ENCODE results near the gene ADM.
A peak's percentile ranks its signal among the peaks of the same experiment; 100 is the strongest.

Gene ADM

DNA sequence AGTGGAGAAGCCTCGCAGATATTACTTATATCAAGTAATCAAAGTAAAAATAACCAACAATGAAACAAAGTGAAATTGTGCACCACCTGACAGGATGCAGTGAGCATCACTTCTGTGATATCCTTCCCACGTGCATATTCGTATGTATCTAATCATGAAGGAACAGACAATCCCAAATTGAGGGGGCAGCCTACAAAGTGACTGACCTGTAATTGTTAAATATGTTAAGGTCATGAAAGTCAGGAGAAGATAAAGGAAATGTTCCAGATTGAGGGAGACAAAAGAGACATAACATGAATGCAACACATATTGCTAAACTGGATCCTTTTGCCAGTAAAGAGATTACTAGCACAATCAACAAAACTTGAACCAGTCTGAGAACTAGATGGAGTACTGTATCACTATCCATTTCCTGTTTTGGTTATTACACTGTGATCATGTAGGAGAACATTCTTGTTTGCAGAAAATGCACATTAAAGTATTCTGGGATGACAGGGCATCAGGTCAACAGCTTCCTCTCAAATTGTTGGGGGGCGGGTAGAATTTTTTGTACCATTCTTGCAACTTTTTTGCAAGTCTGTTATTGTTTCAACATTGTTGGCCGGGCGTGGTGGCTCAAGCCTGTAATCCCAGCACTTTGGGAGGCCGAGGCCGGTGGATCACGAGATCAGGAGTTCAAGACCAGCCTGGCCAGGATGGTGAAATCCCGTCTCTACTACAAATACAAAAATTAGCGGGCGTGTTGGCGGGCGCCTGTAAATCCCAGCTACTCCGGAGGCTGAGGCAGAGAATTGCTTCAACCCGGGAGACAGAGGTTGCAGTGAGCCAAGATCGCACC, 12.9 kb upstream of the ADM start:
- TF ChIP-seq, protein P1, sequence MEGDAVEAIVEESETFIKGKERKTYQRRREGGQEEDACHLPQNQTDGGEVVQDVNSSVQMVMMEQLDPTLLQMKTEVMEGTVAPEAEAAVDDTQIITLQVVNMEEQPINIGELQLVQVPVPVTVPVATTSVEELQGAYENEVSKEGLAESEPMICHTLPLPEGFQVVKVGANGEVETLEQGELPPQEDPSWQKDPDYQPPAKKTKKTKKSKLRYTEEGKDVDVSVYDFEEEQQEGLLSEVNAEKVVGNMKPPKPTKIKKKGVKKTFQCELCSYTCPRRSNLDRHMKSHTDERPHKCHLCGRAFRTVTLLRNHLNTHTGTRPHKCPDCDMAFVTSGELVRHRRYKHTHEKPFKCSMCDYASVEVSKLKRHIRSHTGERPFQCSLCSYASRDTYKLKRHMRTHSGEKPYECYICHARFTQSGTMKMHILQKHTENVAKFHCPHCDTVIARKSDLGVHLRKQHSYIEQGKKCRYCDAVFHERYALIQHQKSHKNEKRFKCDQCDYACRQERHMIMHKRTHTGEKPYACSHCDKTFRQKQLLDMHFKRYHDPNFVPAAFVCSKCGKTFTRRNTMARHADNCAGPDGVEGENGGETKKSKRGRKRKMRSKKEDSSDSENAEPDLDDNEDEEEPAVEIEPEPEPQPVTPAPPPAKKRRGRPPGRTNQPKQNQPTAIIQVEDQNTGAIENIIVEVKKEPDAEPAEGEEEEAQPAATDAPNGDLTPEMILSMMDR (IDR thresholded peaks at IDR 0.05; ENCODE audit: borderline replicate concordance, insufficient read depth, low read depth, low read length) = no peak
- no peak overlapping the region for H3K4me3 ChIP-seq (ENCODE audit: low read depth, low read length)

DNA sequence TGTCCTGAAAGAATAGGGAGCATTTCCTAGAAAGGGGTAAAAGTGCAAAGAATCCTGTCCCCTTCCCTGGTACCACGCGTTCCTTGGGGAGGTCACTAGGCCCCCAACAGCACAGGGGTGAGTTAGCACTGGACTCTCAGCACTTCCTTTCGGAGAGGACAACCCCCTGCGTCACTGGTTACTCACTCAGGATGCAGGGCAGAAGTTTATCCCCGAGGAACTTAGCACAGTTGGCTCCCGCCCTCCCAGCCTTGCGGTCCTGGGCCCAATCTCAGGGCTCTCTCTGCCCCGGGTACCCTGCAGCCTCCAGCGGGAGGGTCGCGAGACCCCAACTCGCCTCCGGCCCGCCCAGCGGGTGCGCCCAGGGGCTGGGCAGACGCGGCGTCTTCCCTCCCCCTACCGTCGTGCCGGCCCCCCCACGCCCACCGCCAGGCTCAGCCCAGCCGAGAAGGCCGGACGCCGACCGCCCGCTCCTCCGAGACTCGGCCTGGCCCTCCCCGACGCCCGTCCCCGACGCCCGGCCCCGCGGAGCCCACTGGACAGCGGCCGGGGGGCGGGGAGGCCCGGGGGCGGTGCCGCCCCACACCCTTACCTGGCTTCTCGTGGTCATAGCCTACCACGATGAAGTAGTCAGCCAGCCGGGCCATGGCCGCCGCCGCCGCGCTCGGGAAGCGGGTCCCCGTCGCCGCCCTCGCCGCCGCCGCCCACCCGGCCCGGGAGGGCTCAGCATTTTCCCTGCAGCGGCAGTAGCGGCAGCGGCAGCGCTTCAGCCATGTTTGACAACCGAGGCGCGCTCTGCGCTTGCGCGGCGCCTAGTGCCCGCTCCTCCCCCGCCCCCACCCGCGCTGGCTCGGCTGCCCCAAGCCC, 11.2 kb upstream of the ADM start, which contains the start of gene SBF2:
TSS of gene SBF2 (minus strand) at position 797 of the 867 bp plus-strand sequence. CDS start at position 647, 150 bp downstream.
- TF ChIP-seq, protein P1 (IDR thresholded peaks at IDR 0.05; ENCODE audit: borderline replicate concordance, insufficient read depth, low read depth, low read length) = no peak

DNA sequence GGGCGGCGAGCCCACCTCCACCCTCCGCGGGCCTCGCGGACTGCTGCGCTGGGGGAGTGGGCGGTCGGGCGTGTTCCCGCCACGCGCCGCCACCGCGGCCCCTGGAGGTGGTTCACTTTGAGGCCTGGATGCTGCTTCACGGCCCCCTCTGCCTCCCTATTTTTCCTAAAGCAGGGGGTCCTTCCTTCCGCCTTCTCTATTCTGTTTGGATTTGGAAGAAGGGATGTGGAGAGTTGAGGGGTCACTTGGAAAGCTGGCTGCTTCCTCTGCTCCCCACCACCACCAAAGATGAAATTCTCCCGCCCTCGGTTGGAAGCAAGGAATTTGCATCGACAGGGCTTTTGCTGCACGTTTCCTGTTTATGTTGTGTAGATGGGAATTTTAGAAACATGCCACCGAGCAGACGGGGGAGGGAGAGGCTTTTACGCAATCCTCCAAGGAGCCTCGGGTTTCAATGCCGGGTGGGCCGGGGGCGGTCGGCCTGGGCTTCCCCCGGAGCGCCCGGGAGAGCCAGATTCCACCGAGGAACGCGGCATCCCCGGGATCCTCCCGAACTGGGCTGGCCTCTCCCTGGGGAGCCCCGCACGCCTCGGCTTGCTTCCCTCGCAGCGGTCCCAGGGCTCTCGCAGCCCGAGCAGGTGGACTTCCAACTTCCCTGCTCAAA, 10.5 kb upstream of the ADM start:
- H3K4me3 ChIP-seq (ENCODE audit: low read depth, low read length) = peak overlapping the region; percentile 61
- TF ChIP-seq, protein P1 (IDR thresholded peaks at IDR 0.05; ENCODE audit: borderline replicate concordance, insufficient read depth, low read depth, low read length) = no peak

More for the DNA sequence above, 11.2 kb upstream of the ADM start, which contains the start of gene SBF2:
- H3K4me3 ChIP-seq (ENCODE audit: low read depth, low read length) = peak within 1 kb of the TSS; percentile 61

DNA sequence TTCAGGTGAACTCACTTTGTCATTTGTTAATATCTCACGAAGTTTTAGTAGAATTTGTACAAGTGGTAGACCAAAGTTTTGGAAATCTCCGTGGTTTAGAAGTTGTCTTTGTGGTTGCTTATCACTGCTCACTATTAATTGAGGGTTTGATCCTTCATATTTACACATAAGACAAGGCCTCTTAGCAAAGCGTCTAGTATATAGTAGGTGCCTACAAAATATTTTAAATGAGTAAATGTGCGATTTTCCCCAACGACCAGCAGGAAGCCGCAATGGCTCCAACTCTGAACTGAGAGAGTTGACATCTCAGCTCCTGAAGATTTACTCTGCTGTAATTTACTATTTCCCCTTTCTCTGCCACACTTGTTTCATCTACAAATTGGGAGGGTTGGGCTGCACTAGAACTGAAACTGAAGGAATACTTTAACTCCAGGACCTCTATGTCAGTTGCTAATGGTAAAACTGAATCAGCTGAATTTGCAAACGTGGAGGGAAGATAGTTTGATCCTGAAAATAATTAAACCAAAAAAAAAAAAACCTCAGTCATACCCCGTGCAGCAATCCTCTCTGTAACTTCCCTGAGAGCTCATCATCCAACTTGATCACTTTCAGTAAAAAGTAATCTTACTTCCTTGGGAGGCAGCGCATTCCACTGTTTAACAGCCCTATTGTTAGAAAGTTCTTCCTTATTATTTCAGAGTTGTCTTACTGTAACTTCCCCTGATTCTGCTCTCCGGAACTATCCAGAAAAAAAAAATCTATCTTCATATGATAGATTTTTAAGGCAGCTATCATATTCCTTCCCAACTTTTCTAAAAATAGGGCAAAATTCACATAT, 9.6 kb upstream of the ADM start:
- TF ChIP-seq, protein P1 (IDR thresholded peaks at IDR 0.05; ENCODE audit: borderline replicate concordance, insufficient read depth, low read depth, low read length) = no peak
- H3K4me3 ChIP-seq (ENCODE audit: low read depth, low read length) = no peak overlapping the region

DNA sequence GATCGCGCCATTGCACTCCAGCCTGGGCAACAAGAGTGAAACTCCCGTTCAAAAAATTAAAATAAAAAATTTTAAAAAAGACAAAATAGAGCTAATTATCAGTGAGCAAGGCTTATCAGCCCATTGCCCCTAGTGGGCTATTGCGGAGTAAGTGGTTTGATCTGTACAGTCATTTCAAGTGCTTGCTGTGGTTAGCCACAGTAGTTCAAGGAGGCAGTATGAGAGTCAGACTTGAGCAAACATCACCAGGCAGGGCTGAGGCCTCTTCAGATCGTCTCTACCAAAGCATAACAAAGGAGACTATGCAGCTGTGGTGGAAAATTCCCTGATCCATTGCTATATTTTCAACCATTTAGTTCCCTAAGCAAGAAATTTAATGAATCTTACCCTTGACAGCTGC, 6.5 kb upstream of the ADM start:
- H3K4me3 ChIP-seq (ENCODE audit: low read depth, low read length) = no peak overlapping the region
- TF ChIP-seq, protein P1 (IDR thresholded peaks at IDR 0.05; ENCODE audit: borderline replicate concordance, insufficient read depth, low read depth, low read length) = peak; percentile 44; the same call in 1 of the 2 replicates
